H1 (cell line): ENCODE measurements around the gene CADPS. TPM values are rescaled to one million over a fixed set of nuclear protein-coding genes. Genes with fewer than 3 reads are reported as not detected.

ENCODE experiments used
- CTCF ChIA-PET: fragments of 300-600 bp; sonication (Branson Sonifier 250); formaldehyde crosslinking; loops from one replicate; lab custom pipeline; 2021; ENCODE audit not compliant: partially characterized antibody; lab: Charles Lee
- POLR2A ChIA-PET: fragments of 300-600 bp; sonication (Branson Sonifier 250); formaldehyde crosslinking; loops from one replicate; lab custom pipeline; 2021; ENCODE audit warnings: inconsistent platforms; ENCODE audit not compliant: partially characterized antibody; lab: Charles Lee
- DNase-seq, 2 experiments: peaks; one replicate each; pipeline versions ENCODE4 v3.0.0 to v3.0.0-alpha.2; 2010 to 2022; ENCODE audit warnings: low spot score in 2 of 2, low read depth in 1 of 2, mixed read lengths in 1 of 2
- FAIRE-seq: peaks from 2 replicates; lab custom pipeline; 2011; peaks lifted over from hg19 to GRCh38; lab: Jason Lieb, UNC
- H2AFZ ChIP-seq: 2 replicates; pipeline ENCODE4 v1.8.1; 2012; ENCODE audit warnings: low read length, inconsistent platforms
- H2AK5ac ChIP-seq: 2 replicates; pipeline ENCODE4 v1.6.1; 2013; ENCODE audit warnings: low read depth, low read length
- H2BK120ac ChIP-seq: replicated peaks from 2 replicates; pipeline ENCODE3; 2013; ENCODE audit warnings: low read depth, low read length, inconsistent platforms
- H2BK12ac ChIP-seq: 2 replicates; pipeline ENCODE4 v1.6.1; 2013; ENCODE audit warnings: low read depth, low read length
- H2BK15ac ChIP-seq: 2 replicates; pipeline ENCODE4 v1.6.1; 2013; ENCODE audit warnings: low read length
- H2BK20ac ChIP-seq: 2 replicates; pipeline ENCODE4 v1.6.1; 2013; ENCODE audit warnings: low read length
- H2BK5ac ChIP-seq: 2 replicates; pipeline ENCODE4 v1.6.1; 2013; ENCODE audit warnings: low read depth, low read length
- H3K14ac ChIP-seq: 2 replicates; pipeline ENCODE4 v1.6.1; 2013; ENCODE audit warnings: inconsistent platforms; ENCODE audit not compliant: insufficient read length
- H3K18ac ChIP-seq: 2 replicates; pipeline ENCODE4 v1.6.1; 2013; ENCODE audit warnings: low read length; ENCODE audit errors: extremely low read depth
- H3K23ac ChIP-seq: 2 replicates; pipeline ENCODE4 v1.6.1; 2013; ENCODE audit warnings: inconsistent platforms; ENCODE audit not compliant: insufficient read length
- H3K23me2 ChIP-seq: 2 replicates; pipeline ENCODE4 v1.6.1; 2013; ENCODE audit warnings: low read depth, low read length
- H3K27ac ChIP-seq: 2 replicates; pipeline ENCODE4 v1.6.1; 2011; ENCODE audit warnings: low read depth, low read length, inconsistent platforms
- H3K27me3 ChIP-seq, 4 experiments: replicated peaks in 1 of 4; 1 replicate in 1 of 4; 2 replicates in 3 of 4; pipeline versions ENCODE4 v1.6.1 to v1.8.1; 2011 to 2013; ENCODE audit warnings: low read length in 3 of 4, mild to moderate bottlenecking in 3 of 4, inconsistent platforms in 2 of 4, mixed read lengths in 2 of 4, moderate library complexity in 1 of 4; ENCODE audit not compliant: control insufficient read depth in 3 of 4, insufficient read depth in 3 of 4; ENCODE audit errors: extremely low read depth in 1 of 4
- H3K36me3 ChIP-seq, 4 experiments: 2 replicates each; pipeline versions ENCODE4 v1.6.1 to v1.8.1; 2011 to 2013; ENCODE audit warnings: mild to moderate bottlenecking in 4 of 4, low read length in 3 of 4, moderate library complexity in 2 of 4, control low read depth in 1 of 4, inconsistent platforms in 1 of 4; ENCODE audit not compliant: insufficient read depth in 4 of 4, control insufficient read depth in 2 of 4
- H3K4ac ChIP-seq: replicated peaks from 2 replicates; pipeline ENCODE3; 2013; ENCODE audit warnings: low read length, low read depth, mixed read lengths, inconsistent platforms; ENCODE audit not compliant: insufficient read length
- H3K4me1 ChIP-seq, 4 experiments: replicated peaks in 1 of 4; 1 replicate in 1 of 4; 2 replicates in 3 of 4; pipeline versions ENCODE4 v1.6.1 to v1.8.1; 2011 to 2013; ENCODE audit warnings: low read length in 3 of 4, inconsistent platforms in 2 of 4, mixed read lengths in 1 of 4; ENCODE audit not compliant: insufficient read depth in 4 of 4, control insufficient read depth in 3 of 4
- H3K4me2 ChIP-seq, 2 experiments: 2 replicates each; pipeline versions ENCODE4 v1.6.1 to v1.8.1; 2011 to 2013; ENCODE audit warnings: low read depth in 2 of 2, low read length in 2 of 2, control low read depth in 1 of 2, inconsistent platforms in 1 of 2, mild to moderate bottlenecking in 1 of 2; ENCODE audit not compliant: insufficient read depth in 1 of 2
- H3K4me3 ChIP-seq, 4 experiments: fragments of 200-600, 300-600 bp in 1 of 4; sonication (generic), shearing (Covaris generic), sonication (Bioruptor Twin) in 1 of 4; 2 replicates each; pipeline versions ENCODE4 v1.5.1 to v1.8.1; 2011 to 2016; ENCODE audit warnings: low read length in 4 of 4, low read depth in 3 of 4, control low read depth in 2 of 4, inconsistent platforms in 2 of 4, mild to moderate bottlenecking in 2 of 4, mixed read lengths in 1 of 4, moderate library complexity in 1 of 4; ENCODE audit not compliant: insufficient read depth in 2 of 4; ENCODE audit errors: extremely low read depth in 1 of 4
- H3K56ac ChIP-seq: replicated peaks from 2 replicates; pipeline ENCODE3; 2013; ENCODE audit warnings: low read depth, mild to moderate bottlenecking, mixed read lengths, low read length, inconsistent platforms; ENCODE audit not compliant: insufficient read length
- H3K79me1 ChIP-seq: 2 replicates; pipeline ENCODE4 v1.6.1; 2013; ENCODE audit warnings: low read depth, low read length, control low read depth
- H3K79me2 ChIP-seq, 2 experiments: 2 replicates each; pipeline versions ENCODE4 v1.6.1 to v1.8.1; 2012 to 2013; ENCODE audit warnings: low read length in 2 of 2, mild to moderate bottlenecking in 2 of 2, inconsistent platforms in 1 of 2; ENCODE audit not compliant: insufficient read depth in 2 of 2, control insufficient read depth in 1 of 2
- H3K9ac ChIP-seq, 4 experiments: replicated peaks in 1 of 4; 1 replicate in 1 of 4; 2 replicates in 3 of 4; pipeline versions ENCODE4 v1.6.1 to v1.8.1; 2011 to 2013; ENCODE audit warnings: low read depth in 3 of 4, low read length in 3 of 4, control low read depth in 2 of 4, mild to moderate bottlenecking in 2 of 4, moderate library complexity in 2 of 4, inconsistent platforms in 1 of 4; ENCODE audit errors: extremely low read depth in 1 of 4
- H3K9me3 ChIP-seq, 2 experiments: 2 replicates each; pipeline versions ENCODE4 v1.6.1 to v1.8.1; 2012 to 2013; ENCODE audit warnings: mild to moderate bottlenecking in 2 of 2, moderate library complexity in 2 of 2, control low read depth in 1 of 2, inconsistent platforms in 1 of 2, low read depth in 1 of 2, low read length in 1 of 2, mixed read lengths in 1 of 2; ENCODE audit not compliant: insufficient read depth in 2 of 2
- H4K20me1 ChIP-seq, 2 experiments: replicated peaks in 1 of 2; 2 replicates each; pipeline versions ENCODE3 to v1.8.1; 2011 to 2013; ENCODE audit warnings: inconsistent platforms in 2 of 2, low read length in 2 of 2, mild to moderate bottlenecking in 1 of 2; ENCODE audit not compliant: insufficient read depth in 2 of 2, control insufficient read depth in 1 of 2
- H4K5ac ChIP-seq: 2 replicates; pipeline ENCODE4 v1.6.1; 2013; ENCODE audit warnings: low read length, low read depth, mixed read lengths, inconsistent platforms; ENCODE audit not compliant: insufficient read length
- H4K8ac ChIP-seq: 2 replicates; pipeline ENCODE4 v1.8.0; 2013; ENCODE audit warnings: mild to moderate bottlenecking, moderate library complexity, low read length, inconsistent platforms; ENCODE audit not compliant: insufficient read depth; ENCODE audit errors: extremely low read depth
- H4K91ac ChIP-seq: replicated peaks from 2 replicates; pipeline ENCODE3; 2013; ENCODE audit warnings: low read length, mixed read lengths, inconsistent platforms; ENCODE audit not compliant: insufficient read length
- CREB1 ChIP-seq: IDR thresholded peaks from 2 replicates; pipeline ENCODE4 v1.6.1; 2012; ENCODE audit warnings: inconsistent platforms
- EP300 ChIP-seq, 2 experiments: IDR thresholded peaks; 1 replicate in 1 of 2; 2 replicates in 1 of 2; pipeline ENCODE4 v1.6.1; 2011 to 2012; ENCODE audit warnings: low read depth in 2 of 2, low read length in 2 of 2, mild to moderate bottlenecking in 2 of 2, borderline replicate concordance in 1 of 2, inconsistent platforms in 1 of 2, moderate library complexity in 1 of 2
- HDAC2 ChIP-seq, 2 experiments: fragments of 300-600 bp in 1 of 2; sonication (generic) in 1 of 2; IDR thresholded peaks; 2 replicates each; pipeline ENCODE4 v1.6.1; 2011 to 2012; ENCODE audit warnings: low read depth in 2 of 2, low read length in 2 of 2, mild to moderate bottlenecking in 2 of 2, moderate library complexity in 2 of 2, borderline replicate concordance in 1 of 2, inconsistent platforms in 1 of 2
- KDM5A ChIP-seq: fragments of 200-600 bp; IDR thresholded peaks from 2 replicates; pipeline ENCODE4 v1.7.1; 2012; ENCODE audit warnings: mild to moderate bottlenecking, low read length, inconsistent platforms, mixed read lengths
- RBBP5 ChIP-seq: IDR thresholded peaks from 2 replicates; pipeline ENCODE4 v1.7.1; 2012; ENCODE audit warnings: low read depth, mild to moderate bottlenecking, inconsistent platforms, low read length, moderate library complexity, borderline replicate concordance
- TAF7 ChIP-seq: optimal IDR thresholded peaks from 2 replicates; pipeline ENCODE3; 2011; ENCODE audit warnings: low read depth, mild to moderate bottlenecking, inconsistent platforms, low read length, moderate library complexity, borderline replicate concordance
- WGBS, 2 experiments: shearing (Covaris generic) in 1 of 2; methylation state at CpG; one replicate each; pipeline versions ENCODE4 v1.1.6 to v1.1.7; 2013 to 2015; ENCODE audit warnings: low lambda C conversion rate in 2 of 2, mixed read lengths in 2 of 2, inconsistent platforms in 1 of 2, low coverage in 1 of 2, missing lambda C conversion rate in 1 of 2; ENCODE audit not compliant: insufficient replicate concordance in 2 of 2, insufficient coverage in 1 of 2, insufficient read length in 1 of 2; ENCODE audit errors: extremely low coverage in 1 of 2, missing lambda C conversion rate in 1 of 2; 5-methylcytosine and 5-hydroxymethylcytosine counted together
- polyA plus RNA-seq, 7 experiments: library from polyadenylated mRNA; depleted of rRNA in 3 of 7; stranded (reverse) in 5 of 7; unstranded in 2 of 7; fragments of >200 nt in 5 of 7; fragments of 200-250 nt in 2 of 7; gene quantifications; 1 replicate in 5 of 7; 2 replicates in 1 of 7; 4 replicates in 1 of 7; pipeline versions ENCODE4 v1.2.1 to v1.2.3, GENCODE V29; 2011 to 2013; ENCODE audit warnings: missing spikeins in 2 of 7, mixed read lengths in 2 of 7
- total RNA-seq: library from RNA; stranded (reverse); fragmentation: NEBNext Ultra II Directional; extraction: Animal tissue kit (Norgen Biotek cat#: 25700); gene quantifications from 2 replicates; pipeline ENCODE4 v1.2.1, GENCODE V29; 2021
- TF ChIP-seq, protein P1 (sequence below): IDR thresholded peaks from 2 replicates; pipeline ENCODE4 v1.6.1; 2012; ENCODE audit warnings: low read length, inconsistent platforms

CADPS gene
- total and polyA plus RNA-seq, 2 of the 8 experiments (the other 6 are each of a cell fraction or from before 2014, with no cell fraction given) = 7.1 to 10.2 TPM

GRCh38 chr3:62592408-62592807 lies 282.8 kb downstream of the CADPS start:
- Histone ChIP-seq H2BK15ac (no peak overlapping the region), H3K14ac (no peak overlapping the region), H3K79me2 (no peaks in the 10 kb centered on the region), H3K23ac (no peak overlapping the region), H4K8ac (no peak overlapping the region), H3K18ac (no peak overlapping the region), H2AK5ac (no peak overlapping the region), H2BK12ac (no peak overlapping the region), H4K5ac (no peak overlapping the region), H3K4ac (no peak overlapping the region), H2BK20ac (no peak overlapping the region), H3K23me2 (no peaks in the 10 kb centered on the region), H4K91ac (no peak overlapping the region), H3K9ac (no peak overlapping the region), H3K9me3 (no peaks in the 10 kb centered on the region), H2BK5ac (no peak overlapping the region), H3K4me1 (peaks cover 0 to 2% (median 0%) of the 10 kb centered on the region in 4 experiments; a peak in 2 of 7 replicates), H3K27me3 (no peaks in the 10 kb centered on the region), H3K27ac (no peak overlapping the region), H2BK120ac (no peak overlapping the region), H3K36me3 (no peaks in the 10 kb centered on the region), H2AFZ (no peak overlapping the region), H3K4me3 (no peak overlapping the region), H3K79me1 (no peaks in the 10 kb centered on the region), H3K56ac (no peak overlapping the region), H3K4me2 (no peak overlapping the region), H4K20me1 (peaks cover 0 to 2% of the 10 kb centered on the region in 2 experiments)
- FAIRE-seq (no peak), DNase-seq (no peak)
- POLR2A ChIA-PET = no interaction called here
- CTCF ChIA-PET = interaction anchor here (1.2 kb wide), 1 partner anchor 258 kb away, joined by 3 read pairs; no protein-coding TSS in a partner anchor
- 95% methylated on average over 3 of the region's 3 CpGs; no CpG with 5 or more reads in 1 of the 2 experiments for WGBS, 2 experiments
- no peak for TF ChIP-seq KDM5A
- TF ChIP-seq CREB1 = no peak
- TF ChIP-seq HDAC2 (IDR thresholded peaks at IDR 0.05; ENCODE audit: borderline replicate concordance in 1 of 2, low read depth in 2 of 2, low read length in 2 of 2) = no peak
- TF ChIP-seq, protein P1, sequence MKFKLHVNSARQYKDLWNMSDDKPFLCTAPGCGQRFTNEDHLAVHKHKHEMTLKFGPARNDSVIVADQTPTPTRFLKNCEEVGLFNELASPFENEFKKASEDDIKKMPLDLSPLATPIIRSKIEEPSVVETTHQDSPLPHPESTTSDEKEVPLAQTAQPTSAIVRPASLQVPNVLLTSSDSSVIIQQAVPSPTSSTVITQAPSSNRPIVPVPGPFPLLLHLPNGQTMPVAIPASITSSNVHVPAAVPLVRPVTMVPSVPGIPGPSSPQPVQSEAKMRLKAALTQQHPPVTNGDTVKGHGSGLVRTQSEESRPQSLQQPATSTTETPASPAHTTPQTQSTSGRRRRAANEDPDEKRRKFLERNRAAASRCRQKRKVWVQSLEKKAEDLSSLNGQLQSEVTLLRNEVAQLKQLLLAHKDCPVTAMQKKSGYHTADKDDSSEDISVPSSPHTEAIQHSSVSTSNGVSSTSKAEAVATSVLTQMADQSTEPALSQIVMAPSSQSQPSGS = no peak
- no peak for TF ChIP-seq RBBP5
- TF ChIP-seq EP300 (IDR thresholded peaks at IDR 0.05; ENCODE audit: borderline replicate concordance in 1 of 2, low read depth in 2 of 2, low read length in 2 of 2) = no peak
- TF ChIP-seq TAF7 = no peak
